A549 (cell line): Measurements from ENCODE around the gene ATXN2.

Experiments used
- CHD2 ChIP-seq: fragments of 150-350 bp; IDR thresholded peaks from 2 replicates; pipeline ENCODE4 v1.6.1; 2014; ENCODE audit warnings: low read length; ENCODE audit not compliant: partially characterized antibody
- EP300 ChIP-seq, 2 experiments: fragments of >200 bp; sonication (Bioruptor Twin); formaldehyde crosslinking; IDR thresholded peaks; 2 replicates in 1 of 2; 3 replicates in 1 of 2; pipeline ENCODE4 v1.6.1; 2016 to 2017
- PHF8 ChIP-seq: fragments of 200-600 bp; sonication (generic); IDR thresholded peaks from 2 replicates; pipeline ENCODE4 v1.6.1; 2016; ENCODE audit warnings: low read depth, mild to moderate bottlenecking, antibody characterized with exemption, moderate library complexity, borderline replicate concordance
- ZNF302 ChIP-seq: fragments of 250-450 bp; sonication (Bioruptor Pico); IDR thresholded peaks from 2 replicates; pipeline ENCODE4 v1.9.0; 2021; ENCODE audit warnings: inconsistent platforms, mild to moderate bottlenecking, moderate library complexity
- TF ChIP-seq, protein P1 (sequence below): fragments of >200 bp; sonication (Bioruptor Twin); formaldehyde crosslinking; IDR thresholded peaks from 3 replicates; pipeline ENCODE4 v1.5.1; 2016

DNA sequence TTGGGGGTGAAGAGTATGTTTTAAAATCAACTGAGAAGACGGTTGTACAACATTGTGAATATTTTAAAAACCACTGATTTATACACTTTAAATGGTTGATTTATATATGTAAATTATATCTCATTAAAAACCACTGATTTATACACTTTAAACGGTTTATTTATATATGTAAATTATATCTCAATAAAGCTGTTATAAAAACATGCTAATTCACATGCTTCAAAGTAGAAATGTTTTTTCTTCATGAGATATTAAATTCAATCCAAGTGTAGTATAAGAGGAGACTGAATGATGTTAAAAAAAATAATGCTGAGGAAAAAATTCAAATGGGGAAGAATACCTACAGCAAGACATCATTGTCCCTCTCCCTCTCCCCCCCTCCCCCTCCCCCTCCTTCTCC lies 92.9 kb downstream of the ATXN2 start:
- no peak for TF ChIP-seq EP300 (IDR thresholded peaks at IDR 0.05)
- TF ChIP-seq ZNF302, result no peak
- TF ChIP-seq, protein P1, sequence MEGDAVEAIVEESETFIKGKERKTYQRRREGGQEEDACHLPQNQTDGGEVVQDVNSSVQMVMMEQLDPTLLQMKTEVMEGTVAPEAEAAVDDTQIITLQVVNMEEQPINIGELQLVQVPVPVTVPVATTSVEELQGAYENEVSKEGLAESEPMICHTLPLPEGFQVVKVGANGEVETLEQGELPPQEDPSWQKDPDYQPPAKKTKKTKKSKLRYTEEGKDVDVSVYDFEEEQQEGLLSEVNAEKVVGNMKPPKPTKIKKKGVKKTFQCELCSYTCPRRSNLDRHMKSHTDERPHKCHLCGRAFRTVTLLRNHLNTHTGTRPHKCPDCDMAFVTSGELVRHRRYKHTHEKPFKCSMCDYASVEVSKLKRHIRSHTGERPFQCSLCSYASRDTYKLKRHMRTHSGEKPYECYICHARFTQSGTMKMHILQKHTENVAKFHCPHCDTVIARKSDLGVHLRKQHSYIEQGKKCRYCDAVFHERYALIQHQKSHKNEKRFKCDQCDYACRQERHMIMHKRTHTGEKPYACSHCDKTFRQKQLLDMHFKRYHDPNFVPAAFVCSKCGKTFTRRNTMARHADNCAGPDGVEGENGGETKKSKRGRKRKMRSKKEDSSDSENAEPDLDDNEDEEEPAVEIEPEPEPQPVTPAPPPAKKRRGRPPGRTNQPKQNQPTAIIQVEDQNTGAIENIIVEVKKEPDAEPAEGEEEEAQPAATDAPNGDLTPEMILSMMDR, result no peak
- no peak for TF ChIP-seq PHF8
- no peak for TF ChIP-seq CHD2
